COLO668 (cell line): ENCODE data around the gene HSD17B2.

Experiments used
- DNase-seq: peaks from one replicate; lab custom pipeline; 2025; ENCODE audit not compliant: unreplicated experiment; lab: John Stamatoyannopoulos, UW

The HSD17B2 gene

DNA sequence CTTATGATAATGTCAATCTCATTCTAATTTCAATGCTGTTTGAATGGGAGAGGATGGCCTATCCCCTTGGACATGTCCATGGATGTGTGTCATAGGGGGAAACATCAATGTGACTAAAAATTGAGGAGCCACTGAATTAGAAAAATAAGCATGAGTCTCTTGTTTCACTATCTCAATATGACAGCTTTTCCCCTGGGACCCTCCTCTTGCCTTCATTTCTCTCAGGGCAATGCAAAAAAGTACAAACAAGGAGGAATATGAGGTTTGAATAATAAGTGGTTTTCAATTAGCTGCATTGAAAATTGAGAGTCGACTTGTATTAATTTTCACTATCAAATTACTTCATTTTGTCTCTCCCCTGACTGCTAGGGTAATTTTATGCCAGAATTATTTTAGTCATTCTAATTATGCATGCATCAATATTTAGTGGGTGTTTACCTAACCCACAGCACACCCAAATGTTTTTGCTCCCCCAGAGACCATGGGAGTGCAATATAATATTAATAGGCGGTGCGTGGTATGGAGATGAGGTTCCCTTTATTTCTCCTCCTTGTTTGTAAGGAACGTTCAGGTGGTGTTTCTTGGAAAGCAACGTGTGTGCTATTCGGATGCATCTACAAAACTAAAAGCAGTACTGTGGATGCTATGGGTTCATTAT lies 17.0 kb upstream of the HSD17B2 start:
- no peak for DNase-seq

DNA sequence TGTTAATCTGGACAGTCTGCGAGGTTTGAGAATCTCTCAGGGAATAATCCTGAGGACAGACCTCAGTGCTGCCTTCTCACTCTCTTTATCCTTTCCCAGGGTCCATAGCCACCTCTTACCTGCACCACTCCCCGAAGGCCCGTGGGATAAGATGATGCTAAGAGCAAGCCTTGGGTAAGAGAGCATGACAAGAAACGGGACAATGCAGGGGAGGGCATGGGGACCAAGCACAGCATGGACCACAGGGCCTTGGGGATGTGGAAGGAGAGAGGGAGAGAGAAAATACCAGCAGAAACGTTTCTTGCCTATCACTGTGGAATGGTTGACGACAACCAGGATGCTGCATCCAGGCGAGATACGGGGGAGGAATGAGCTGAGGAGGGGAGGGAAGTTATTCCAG lies 15.5 kb upstream of the HSD17B2 start:
- no peak for DNase-seq

- DNase-seq, result no peak
Measured at GRCh38 chr16:82020051-82020450, 15.0 kb upstream of the HSD17B2 start.

DNA sequence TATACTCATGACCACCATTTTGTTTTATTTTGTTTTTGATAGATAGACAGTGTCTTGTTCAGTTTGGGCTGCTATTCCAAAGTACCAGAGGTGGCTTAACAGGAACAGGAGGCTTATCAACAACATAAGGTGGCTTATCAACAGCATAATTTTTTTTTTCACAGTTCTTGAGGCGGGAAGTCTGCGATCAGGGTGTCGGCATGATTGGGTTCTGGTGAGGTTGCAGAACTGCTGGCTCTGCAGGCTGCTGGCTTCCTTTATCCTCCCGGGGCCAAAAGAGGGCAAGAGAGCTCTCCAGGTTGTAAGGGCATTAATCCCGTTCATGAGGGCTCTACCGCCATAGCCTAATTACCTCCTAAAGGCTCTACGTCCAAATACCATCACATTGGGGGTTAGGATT lies 11.8 kb upstream of the HSD17B2 start:
- DNase-seq, result no peak

DNA sequence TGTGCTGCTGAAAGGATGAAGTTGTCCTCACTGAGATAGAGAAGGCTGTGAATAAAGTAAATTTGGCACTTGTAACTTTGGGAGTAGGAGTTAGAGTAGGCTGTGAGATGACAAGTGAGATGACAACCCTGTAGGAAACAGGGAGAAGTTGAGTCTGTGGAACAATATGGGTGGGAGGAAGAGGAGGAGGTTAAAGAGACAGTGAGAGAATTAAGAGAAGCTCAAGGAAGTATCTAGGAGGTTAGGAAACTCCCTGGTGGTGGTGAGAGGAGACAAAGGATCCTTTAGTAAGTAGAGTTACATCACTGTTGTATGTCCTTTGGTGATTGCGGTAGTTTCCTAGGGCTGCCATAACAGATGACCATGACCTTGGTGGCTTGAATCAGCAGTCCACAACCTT lies 10.7 kb upstream of the HSD17B2 start:
- no peak for DNase-seq

GRCh38 chr16:82024883-82025282 lies 10.2 kb upstream of the HSD17B2 start:
- no peak for DNase-seq

- no peak for DNase-seq
Measured at GRCh38 chr16:82027629-82028064, 7.4 kb upstream of the HSD17B2 start.

- peak; percentile 17 for DNase-seq
Measured at GRCh38 chr16:82031116-82032084, 3.7 kb upstream of the HSD17B2 start.

- DNase-seq, result peak; percentile 43
Measured at GRCh38 chr16:82033006-82033405, 2.0 kb upstream of the HSD17B2 start.

- no peak for DNase-seq
Measured at GRCh38 chr16:82033683-82034300, 1.3 kb upstream of the HSD17B2 start.

- no peak for DNase-seq
Measured at GRCh38 chr16:82037251-82037650, 2.2 kb downstream of the HSD17B2 start.

DNA sequence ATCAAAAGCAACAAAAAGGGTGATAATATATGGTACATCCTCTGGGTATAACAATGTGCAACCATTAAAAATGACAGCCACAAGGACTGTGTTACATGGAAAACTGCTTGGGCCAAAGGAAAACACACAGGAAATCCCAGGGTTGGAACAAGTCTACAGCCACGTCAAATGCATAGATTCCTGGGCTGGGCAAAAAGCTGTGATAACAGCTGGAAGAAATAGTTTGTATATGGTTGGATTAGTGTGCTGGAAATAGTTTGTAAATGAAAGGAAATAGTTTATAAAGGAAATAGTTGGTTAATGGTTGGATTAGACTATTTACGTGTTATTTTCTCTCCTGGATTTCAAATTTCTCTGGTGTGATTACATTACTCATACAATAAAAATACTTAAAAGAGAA lies 2.6 kb downstream of the HSD17B2 start:
- DNase-seq, result no peak

GRCh38 chr16:82040296-82040695 lies 5.2 kb downstream of the HSD17B2 start:
- no peak for DNase-seq

DNA sequence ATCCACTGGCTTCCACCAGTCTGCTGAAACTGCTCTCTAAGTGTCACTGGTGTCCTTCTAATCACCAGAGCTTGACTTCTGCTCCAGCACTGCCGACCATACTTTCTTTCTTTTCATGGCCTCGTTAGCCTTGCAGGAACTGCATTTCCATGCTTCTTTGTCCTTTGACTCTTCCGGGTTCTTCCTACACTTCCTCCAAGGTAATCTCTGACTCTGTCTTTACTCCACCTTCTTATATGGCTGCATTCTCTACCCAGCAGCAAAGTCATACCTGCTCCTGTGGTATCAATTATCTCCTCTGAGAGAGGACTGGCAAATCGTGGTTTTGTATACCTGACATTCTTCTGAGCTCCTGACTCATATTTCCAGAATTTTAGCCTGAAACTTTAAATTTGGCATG lies 6.5 kb downstream of the HSD17B2 start:
- no peak for DNase-seq

DNA sequence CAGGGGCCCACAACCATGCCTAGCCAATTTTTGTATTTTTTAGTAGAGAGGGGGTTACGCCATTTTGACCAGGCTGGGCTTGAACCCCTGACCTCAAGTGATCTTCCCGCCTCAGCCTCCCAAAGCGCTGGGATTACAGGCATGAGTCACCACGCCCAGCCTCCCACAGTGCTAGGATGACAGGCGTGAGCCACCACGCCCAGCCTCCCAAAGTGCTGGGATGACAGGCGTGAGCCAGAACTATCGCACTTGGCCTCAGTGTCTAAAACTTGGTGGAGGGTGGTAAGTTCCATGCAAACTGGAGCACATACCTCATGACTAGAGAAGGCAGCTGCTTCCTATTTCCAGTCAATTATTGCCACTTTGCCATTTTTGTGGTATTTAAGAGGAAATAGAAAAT lies 7.1 kb downstream of the HSD17B2 start:
- DNase-seq, result no peak

DNA sequence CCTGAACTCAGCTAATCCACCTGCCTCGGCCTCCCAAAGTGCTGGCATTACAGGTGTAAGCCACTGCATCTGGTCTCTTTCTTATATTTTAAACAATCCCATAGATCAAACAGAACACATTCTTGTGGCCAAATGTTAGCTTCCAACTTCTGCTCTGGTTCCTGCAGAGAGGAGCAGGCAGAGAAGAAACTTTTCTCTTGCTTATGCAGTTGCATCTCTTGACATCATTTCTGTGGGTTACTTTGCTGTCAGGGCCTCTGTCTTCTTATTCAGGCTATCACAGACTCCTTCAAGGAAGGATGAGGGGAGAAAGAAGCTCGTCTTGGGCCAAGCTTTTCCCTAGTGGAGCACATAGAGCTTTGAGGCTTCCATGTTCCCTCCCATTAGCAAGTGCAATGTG lies 7.8 kb downstream of the HSD17B2 start:
- DNase-seq, result no peak

DNA sequence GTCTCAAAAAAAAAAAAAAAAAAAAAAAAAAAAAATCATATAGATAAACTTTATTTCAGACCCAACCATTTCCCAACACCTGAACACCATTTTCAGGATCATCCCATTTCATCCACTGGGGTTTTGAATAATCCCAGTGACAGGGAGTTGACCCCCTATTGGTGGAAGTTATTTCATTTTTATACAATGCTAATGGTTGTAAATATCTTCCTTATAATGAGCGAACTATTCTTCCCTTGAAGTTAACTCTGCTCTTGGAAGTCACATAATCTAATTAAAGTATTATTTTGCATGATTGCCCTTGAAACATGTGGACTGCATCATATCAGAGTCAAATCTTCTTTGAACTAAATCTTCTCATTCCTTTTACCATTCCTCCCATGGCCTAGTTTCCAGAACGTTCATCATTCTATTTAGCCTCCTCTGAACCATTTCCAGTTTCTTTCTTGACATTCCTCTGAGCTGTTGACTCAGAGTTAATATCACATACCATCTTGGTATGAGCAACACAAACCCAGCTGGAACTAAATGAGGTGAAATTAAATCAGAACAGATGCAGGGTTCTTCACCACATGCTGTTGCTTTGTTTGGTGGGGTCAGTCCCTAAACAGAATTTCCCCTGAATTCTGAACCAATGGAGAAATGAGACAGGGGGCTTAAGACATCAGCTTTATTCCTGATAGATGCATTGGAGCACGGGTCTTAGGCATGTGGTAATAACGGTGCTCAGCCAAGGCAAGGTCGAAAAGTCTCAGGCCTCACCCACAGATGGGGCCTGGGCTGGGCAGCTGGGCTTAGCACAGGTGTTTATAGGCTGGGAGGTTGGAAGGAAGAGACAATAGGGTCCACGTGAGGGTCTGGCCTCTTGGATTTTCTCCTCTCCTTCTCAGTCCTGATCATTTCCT lies 8.9 kb downstream of the HSD17B2 start:
- DNase-seq, result no peak

GRCh38 chr16:82044585-82044911 lies 9.5 kb downstream of the HSD17B2 start:
- no peak for DNase-seq

DNA sequence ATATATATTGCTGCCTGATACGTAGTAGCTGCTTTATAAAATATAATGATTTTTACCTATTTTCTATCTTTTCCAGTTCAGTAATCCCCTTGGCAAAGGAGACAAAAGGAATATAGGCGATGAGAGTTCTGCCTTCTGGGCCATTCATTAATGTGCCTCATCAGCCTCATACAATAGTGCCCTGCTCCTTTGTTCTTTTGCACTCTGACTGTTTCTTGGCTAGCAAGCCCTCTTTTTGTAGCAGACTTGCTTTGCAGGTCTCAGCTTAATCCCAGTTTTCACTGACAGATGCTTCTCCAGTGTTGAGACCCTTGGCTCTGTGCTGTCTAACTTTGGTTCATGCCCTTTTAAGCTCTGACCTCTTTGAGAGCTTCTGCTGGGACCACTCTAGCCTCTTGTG lies 10.4 kb downstream of the HSD17B2 start:
- no peak for DNase-seq

DNA sequence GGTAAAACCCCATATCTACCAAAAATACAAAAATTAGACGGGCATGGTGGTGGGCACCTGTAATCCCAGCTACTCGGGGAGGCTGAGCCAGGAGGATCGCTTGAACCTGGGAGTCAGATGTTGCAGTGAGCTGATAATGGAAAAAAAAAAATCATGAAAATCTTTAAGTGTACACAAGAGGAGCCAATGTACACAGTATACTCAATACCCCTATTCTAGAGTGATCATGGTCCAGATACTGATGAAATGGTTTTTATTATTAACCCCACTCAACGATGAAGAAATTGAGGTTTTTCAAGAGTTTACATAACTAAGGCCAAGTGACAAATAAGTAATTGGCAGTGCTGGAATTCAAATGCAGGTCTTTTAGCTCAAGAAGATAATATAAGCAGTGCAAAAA lies 11.5 kb downstream of the HSD17B2 start:
- DNase-seq, result no peak

- no peak for DNase-seq
Measured at GRCh38 chr16:82046941-82047340, 11.9 kb downstream of the HSD17B2 start.
